K562 (cell line): ENCODE measurements around the gene VARS1. TPM values are rescaled to one million over a fixed set of nuclear protein-coding genes. Genes with fewer than 3 reads are reported as not detected.
A peak's percentile ranks its signal among the peaks of the same experiment; 100 is the strongest.

Experiments
- BRD4 ChIP-seq: fragments of 200-600 bp; sonication (generic); IDR thresholded peaks from 2 replicates; pipeline ENCODE4 v1.6.1; 2017; ENCODE audit warnings: inconsistent platforms
- CBX8 ChIP-seq: fragments of 200-600 bp; sonication (generic); IDR thresholded peaks from 2 replicates; pipeline ENCODE4 v1.6.1; 2012; ENCODE audit warnings: borderline replicate concordance, mixed run types, low read depth, mild to moderate bottlenecking, moderate library complexity, mixed read lengths, low read length, control low read depth, inconsistent platforms; ENCODE audit not compliant: poor library complexity, severe bottlenecking; ENCODE audit errors: extremely low read depth
- HINFP ChIP-seq: fragments of 450-650 bp; conservative IDR thresholded peaks from 2 replicates; pipeline ENCODE4 v1.6.1; 2016; ENCODE audit warnings: missing genetic modification characterization, low read depth, mild to moderate bottlenecking, control low read depth, missing compliant biosample characterization
- HNRNPUL1 ChIP-seq: fragments of 200-400 bp; formaldehyde crosslinking; IDR thresholded peaks from 2 replicates; pipeline ENCODE4 v1.6.1; 2017; ENCODE audit warnings: low read length
- KLF13 ChIP-seq: fragments of 450-650 bp; IDR thresholded peaks from 2 replicates; pipeline ENCODE4 v1.6.1; 2016; ENCODE audit warnings: missing genetic modification characterization, low read depth, mild to moderate bottlenecking, missing compliant biosample characterization, moderate library complexity, borderline replicate concordance
- MLX ChIP-seq, 2 experiments: fragments of 450-650 bp in 1 of 2; sonication (generic) in 1 of 2; formaldehyde crosslinking; conservative IDR thresholded peaks; 2 replicates each; pipeline versions ENCODE4 v1.4.0 to v1.8.1; 2020 to 2022; ENCODE audit warnings: mild to moderate bottlenecking in 1 of 2, missing genetic modification reagents in 1 of 2
- PHB ChIP-seq: fragments of 250-450 bp; sonication (Bioruptor Pico); IDR thresholded peaks from 2 replicates; pipeline ENCODE4 v1.5.0; 2021
- POLR2AphosphoS5 ChIP-seq: IDR thresholded peaks from 2 replicates; pipeline ENCODE4 v1.6.1; 2011; ENCODE audit warnings: mild to moderate bottlenecking, low read depth, low read length, moderate library complexity; ENCODE audit not compliant: control insufficient read depth, insufficient read depth
- SAFB2 ChIP-seq: fragments of 200-400 bp; formaldehyde crosslinking; IDR thresholded peaks from 2 replicates; pipeline ENCODE4 v1.6.1; 2018; ENCODE audit warnings: borderline replicate concordance, low read length, low read depth, moderate library complexity; ENCODE audit not compliant: severe bottlenecking
- TBL1XR1 ChIP-seq, 2 experiments: IDR thresholded peaks; 2 replicates each; pipeline ENCODE4 v1.6.1; 2012; ENCODE audit warnings: improper control_type of control experiment in 2 of 2, low read length in 2 of 2, mild to moderate bottlenecking in 1 of 2
- TCF15 ChIP-seq: fragments of 250-450 bp; sonication (Bioruptor Pico); IDR thresholded peaks from 2 replicates; pipeline ENCODE4 v1.8.0; 2022; ENCODE audit warnings: moderate library complexity, mild to moderate bottlenecking, inconsistent platforms
- VEZF1 ChIP-seq: fragments of 200-800 bp; sonication (Bioruptor generic); IDR thresholded peaks from 2 replicates; pipeline ENCODE4 v1.6.1; 2017; ENCODE audit warnings: missing genetic modification characterization, missing compliant biosample characterization
- ZKSCAN8 ChIP-seq: fragments of 200-800 bp; sonication (Bioruptor generic); IDR thresholded peaks from 2 replicates; pipeline ENCODE4 v1.6.1; 2016; ENCODE audit warnings: missing genetic modification characterization, missing compliant biosample characterization
- ZNF696 ChIP-seq: fragments of 250-450 bp; sonication (Bioruptor Pico); conservative IDR thresholded peaks from 2 replicates; pipeline ENCODE4 v1.4.0; 2020; ENCODE audit warnings: mild to moderate bottlenecking, moderate library complexity
- ZNF79 ChIP-seq: fragments of 250-450 bp; sonication (Bioruptor Pico); IDR thresholded peaks from 2 replicates; pipeline ENCODE4 v1.4.0; 2020; ENCODE audit warnings: low read depth, mild to moderate bottlenecking, moderate library complexity
- polyA plus RNA-seq, 8 experiments: library from polyadenylated mRNA; depleted of rRNA in 4 of 8; stranded (reverse) in 5 of 8; unstranded in 3 of 8; fragments of >200 nt; fragmentation: Nextera tagmentation in 2 of 8; fragmentation: Illumina TruSeq in 1 of 8; extraction: Ambion mirVana in 2 of 8; extraction: Trizol in 1 of 8; gene quantifications; 2 replicates each; pipeline versions ENCODE4 v1.2.1 to v1.2.3, GENCODE V29; 2011 to 2014; ENCODE audit warnings: inconsistent platforms in 1 of 8, missing spikeins in 1 of 8
- total RNA-seq, 7 experiments: library from RNA; depleted of rRNA in 6 of 7; stranded (reverse); fragments of >200 nt in 6 of 7; fragmentation: Illumina TruSeq in 2 of 7; extraction: Trizol in 2 of 7; gene quantifications; 2 replicates each; pipeline versions ENCODE4 v1.2.1 to v1.2.3, GENCODE V29; 2011 to 2021; ENCODE audit warnings: low replicate concordance in 1 of 7
- TF ChIP-seq, protein P1 (sequence below): fragments of 250-450 bp; sonication (Bioruptor Pico); IDR thresholded peaks from 2 replicates; pipeline ENCODE4 v1.5.0; 2021
- TF ChIP-seq, protein P2 (sequence below): fragments of 450-650 bp; formaldehyde crosslinking; IDR thresholded peaks from 2 replicates; pipeline ENCODE4 v1.4.0; 2022; ENCODE audit warnings: missing genetic modification characterization
- TF ChIP-seq, protein P3 (sequence below): fragments of 450-650 bp; formaldehyde crosslinking; IDR thresholded peaks from 2 replicates; pipeline ENCODE4 v1.4.0; 2020; ENCODE audit warnings: mild to moderate bottlenecking
- TF ChIP-seq, protein P4 (sequence below): sonication (generic); IDR thresholded peaks from 2 replicates; pipeline ENCODE4 v1.6.1; 2016

VARS1 gene
- total and polyA plus RNA-seq, 9 of the 15 experiments (the other 6 are each of a cell fraction or from before 2014, with no cell fraction given) = 2.9 to 488 (median 130) TPM

GRCh38 chr6:31771992-31772358, 23.6 kb downstream of the VARS1 start (continued):
- TF ChIP-seq, protein P1, sequence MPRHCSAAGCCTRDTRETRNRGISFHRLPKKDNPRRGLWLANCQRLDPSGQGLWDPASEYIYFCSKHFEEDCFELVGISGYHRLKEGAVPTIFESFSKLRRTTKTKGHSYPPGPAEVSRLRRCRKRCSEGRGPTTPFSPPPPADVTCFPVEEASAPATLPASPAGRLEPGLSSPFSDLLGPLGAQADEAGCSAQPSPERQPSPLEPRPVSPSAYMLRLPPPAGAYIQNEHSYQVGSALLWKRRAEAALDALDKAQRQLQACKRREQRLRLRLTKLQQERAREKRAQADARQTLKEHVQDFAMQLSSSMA (CRISPR knock-in tag) = no peak
- TF ChIP-seq VEZF1 (0 out of 2 replicates have a peak, but pooled peaks have one; percentile 5), HNRNPUL1 (no peak), PHB (no peak), SAFB2 (no peak), POLR2AphosphoS5 (no peak), ZNF79 (CRISPR knock-in tag) (no peak), BRD4 (no peak), MLX (CRISPR knock-in tag; conservative IDR thresholded peaks at IDR 0.05) (no peak), HINFP (tag) (no peak), CBX8 (no peak), TBL1XR1 (IDR thresholded peaks at IDR 0.05; ENCODE audit: low read length in 2 of 2) (no peak), ZKSCAN8 (CRISPR knock-in tag) (no peak), TCF15 (no peak), KLF13 (tag) (no peak), ZNF696 (no peak)
- TF ChIP-seq, protein P2, sequence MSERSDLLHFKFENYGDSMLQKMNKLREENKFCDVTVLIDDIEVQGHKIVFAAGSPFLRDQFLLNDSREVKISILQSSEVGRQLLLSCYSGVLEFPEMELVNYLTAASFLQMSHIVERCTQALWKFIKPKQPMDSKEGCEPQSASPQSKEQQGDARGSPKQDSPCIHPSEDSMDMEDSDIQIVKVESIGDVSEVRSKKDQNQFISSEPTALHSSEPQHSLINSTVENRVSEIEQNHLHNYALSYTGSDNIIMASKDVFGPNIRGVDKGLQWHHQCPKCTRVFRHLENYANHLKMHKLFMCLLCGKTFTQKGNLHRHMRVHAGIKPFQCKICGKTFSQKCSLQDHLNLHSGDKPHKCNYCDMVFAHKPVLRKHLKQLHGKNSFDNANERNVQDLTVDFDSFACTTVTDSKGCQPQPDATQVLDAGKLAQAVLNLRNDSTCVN (CRISPR knock-in tag) = no peak
- TF ChIP-seq, protein P3, sequence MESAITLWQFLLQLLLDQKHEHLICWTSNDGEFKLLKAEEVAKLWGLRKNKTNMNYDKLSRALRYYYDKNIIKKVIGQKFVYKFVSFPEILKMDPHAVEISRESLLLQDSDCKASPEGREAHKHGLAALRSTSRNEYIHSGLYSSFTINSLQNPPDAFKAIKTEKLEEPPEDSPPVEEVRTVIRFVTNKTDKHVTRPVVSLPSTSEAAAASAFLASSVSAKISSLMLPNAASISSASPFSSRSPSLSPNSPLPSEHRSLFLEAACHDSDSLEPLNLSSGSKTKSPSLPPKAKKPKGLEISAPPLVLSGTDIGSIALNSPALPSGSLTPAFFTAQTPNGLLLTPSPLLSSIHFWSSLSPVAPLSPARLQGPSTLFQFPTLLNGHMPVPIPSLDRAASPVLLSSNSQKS (CRISPR knock-in tag) = no peak
- TF ChIP-seq, protein P4, sequence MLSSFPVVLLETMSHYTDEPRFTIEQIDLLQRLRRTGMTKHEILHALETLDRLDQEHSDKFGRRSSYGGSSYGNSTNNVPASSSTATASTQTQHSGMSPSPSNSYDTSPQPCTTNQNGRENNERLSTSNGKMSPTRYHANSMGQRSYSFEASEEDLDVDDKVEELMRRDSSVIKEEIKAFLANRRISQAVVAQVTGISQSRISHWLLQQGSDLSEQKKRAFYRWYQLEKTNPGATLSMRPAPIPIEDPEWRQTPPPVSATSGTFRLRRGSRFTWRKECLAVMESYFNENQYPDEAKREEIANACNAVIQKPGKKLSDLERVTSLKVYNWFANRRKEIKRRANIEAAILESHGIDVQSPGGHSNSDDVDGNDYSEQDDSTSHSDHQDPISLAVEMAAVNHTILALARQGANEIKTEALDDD = no peak
